ENCODE results near the gene CDH20. TPM values are rescaled to one million over a fixed set of nuclear protein-coding genes. Genes with fewer than 3 reads are reported as not detected.

CDH20 gene
- total and polyA plus RNA-seq, 4 experiments from 2014 or later: not detected

- H3K36me3 Mint-ChIP-seq: no peaks in the 10 kb centered on the region
- POLR2A ChIA-PET (ENCODE audit: partially characterized antibody): no interaction called here
- no peaks in the 10 kb centered on the region for H3K27me3 Mint-ChIP-seq
- Histone ChIP-seq H3K4me1 (ENCODE audit: insufficient read depth, low read length) (no peaks in the 10 kb centered on the region), H3K27me3 (ENCODE audit: insufficient read depth, low read length) (no peaks in the 10 kb centered on the region), H3K4me3 (ENCODE audit: low read length in 2 of 2) (no peak overlapping the region), H3K27ac (ENCODE audit: low read depth, low read length) (no peak overlapping the region), H3K9me3 (ENCODE audit: control insufficient read depth in 1 of 2, low read length in 2 of 2) (no peaks in the 10 kb centered on the region), H3K36me3 (ENCODE audit: insufficient read depth, low read length) (no peaks in the 10 kb centered on the region)
- CTCF ChIA-PET (ENCODE audit: partially characterized antibody): no interaction called here
- peaks cover 0 to 4% (median 0%) of the 10 kb centered on the region in 8 donors for H3K9me3 Mint-ChIP-seq
- H3K27ac Mint-ChIP-seq: no peak overlapping the region
- H3K4me3 Mint-ChIP-seq: no peak overlapping the region
- DNase-seq: no peak
- H3K4me1 Mint-ChIP-seq: no peaks in the 10 kb centered on the region
- intact Hi-C loops (cut with micrococcal nuclease): no loop called here
Measured at GRCh38 chr18:61398961-61399705, 65.9 kb downstream of the CDH20 start.

- no peaks in the 10 kb centered on the region for H3K36me3 Mint-ChIP-seq
- H3K27ac Mint-ChIP-seq: no peak overlapping the region
Measured at GRCh38 chr18:61400016-61400635, 66.9 kb downstream of the CDH20 start.

GRCh38 chr18:61400716-61401115 is 67.5 kb downstream of the CDH20 start:
- no peaks in the 10 kb centered on the region for H3K27me3 Mint-ChIP-seq
- H3K27ac ChIP-seq (ENCODE audit: low read depth, low read length): no peak overlapping the region
- H3K9me3 Mint-ChIP-seq: peaks cover 0 to 3% (median 0%) of the 10 kb centered on the region in 8 donors
- CTCF ChIA-PET (ENCODE audit: partially characterized antibody): no interaction called here
- no peak overlapping the region for H3K4me3 Mint-ChIP-seq
- DNase-seq: no peak
- no peaks in the 10 kb centered on the region for H3K27me3 ChIP-seq (ENCODE audit: insufficient read depth, low read length)
- no peak overlapping the region for H3K4me3 ChIP-seq (ENCODE audit: low read length in 2 of 2)
- no peaks in the 10 kb centered on the region for H3K36me3 ChIP-seq (ENCODE audit: insufficient read depth, low read length)
- POLR2A ChIA-PET (ENCODE audit: partially characterized antibody): no interaction called here
- H3K4me1 Mint-ChIP-seq: no peaks in the 10 kb centered on the region
- H3K9me3 ChIP-seq (ENCODE audit: control insufficient read depth in 1 of 2, low read length in 2 of 2): no peaks in the 10 kb centered on the region
- no peak overlapping the region for H3K27ac Mint-ChIP-seq
- H3K4me1 ChIP-seq (ENCODE audit: insufficient read depth, low read length): no peaks in the 10 kb centered on the region
- no peaks in the 10 kb centered on the region for H3K36me3 Mint-ChIP-seq
- intact Hi-C loops (cut with micrococcal nuclease): no loop called here

More at GRCh38 chr18:61400016-61400635, 66.9 kb downstream of the CDH20 start:
- Histone ChIP-seq H3K4me3 (ENCODE audit: low read length in 2 of 2) (no peak overlapping the region), H3K9me3 (ENCODE audit: control insufficient read depth in 1 of 2, low read length in 2 of 2) (no peaks in the 10 kb centered on the region), H3K36me3 (ENCODE audit: insufficient read depth, low read length) (no peaks in the 10 kb centered on the region), H3K27me3 (ENCODE audit: insufficient read depth, low read length) (no peaks in the 10 kb centered on the region), H3K27ac (ENCODE audit: low read depth, low read length) (no peak overlapping the region), H3K4me1 (ENCODE audit: insufficient read depth, low read length) (no peaks in the 10 kb centered on the region)
- no peaks in the 10 kb centered on the region for H3K4me1 Mint-ChIP-seq
- DNase-seq: no peak
- POLR2A ChIA-PET (ENCODE audit: partially characterized antibody): no interaction called here
- peaks cover 0 to 3% (median 0%) of the 10 kb centered on the region in 8 donors for H3K9me3 Mint-ChIP-seq
- H3K4me3 Mint-ChIP-seq: no peak overlapping the region
- intact Hi-C loops (cut with micrococcal nuclease): no loop called here
- no peaks in the 10 kb centered on the region for H3K27me3 Mint-ChIP-seq
- CTCF ChIA-PET (ENCODE audit: partially characterized antibody): no interaction called here

GRCh38 chr18:61402726-61403125 is 69.5 kb downstream of the CDH20 start:
- H3K9me3 Mint-ChIP-seq: peaks cover 0 to 3% (median 0%) of the 10 kb centered on the region in 8 donors
- H3K27me3 Mint-ChIP-seq: peaks cover 0 to 1% of the 10 kb centered on the region in 2 donors
- H3K4me1 ChIP-seq (ENCODE audit: insufficient read depth, low read length): no peaks in the 10 kb centered on the region
- H3K36me3 Mint-ChIP-seq: no peaks in the 10 kb centered on the region
- intact Hi-C loops (cut with micrococcal nuclease): no loop called here
- ChIA-PET POLR2A (ENCODE audit: partially characterized antibody) (no interaction called here), CTCF (ENCODE audit: partially characterized antibody) (no interaction called here)
- no peaks in the 10 kb centered on the region for H3K36me3 ChIP-seq (ENCODE audit: insufficient read depth, low read length)
- H3K27me3 ChIP-seq (ENCODE audit: insufficient read depth, low read length): no peaks in the 10 kb centered on the region
- no peak overlapping the region for H3K4me3 Mint-ChIP-seq
- no peak overlapping the region for H3K4me3 ChIP-seq (ENCODE audit: low read length in 2 of 2)
- no peaks in the 10 kb centered on the region for H3K4me1 Mint-ChIP-seq
- H3K27ac ChIP-seq (ENCODE audit: low read depth, low read length): no peak overlapping the region
- H3K9me3 ChIP-seq (ENCODE audit: control insufficient read depth in 1 of 2, low read length in 2 of 2): no peaks in the 10 kb centered on the region
- H3K27ac Mint-ChIP-seq: no peak overlapping the region
- no peak for DNase-seq

- H3K4me3 Mint-ChIP-seq: no peak overlapping the region
- H3K4me3 ChIP-seq (ENCODE audit: low read length in 2 of 2): no peak overlapping the region
- intact Hi-C loops (cut with micrococcal nuclease): no loop called here
- H3K4me1 ChIP-seq (ENCODE audit: insufficient read depth, low read length): no peaks in the 10 kb centered on the region
- peaks cover 0 to under 1% (median 0%) of the 10 kb centered on the region in 8 donors for H3K9me3 Mint-ChIP-seq
- H3K9me3 ChIP-seq (ENCODE audit: control insufficient read depth in 1 of 2, low read length in 2 of 2): no peaks in the 10 kb centered on the region
- no peak for DNase-seq
- H3K27ac ChIP-seq (ENCODE audit: low read depth, low read length): no peak overlapping the region
- no peaks in the 10 kb centered on the region for H3K27me3 Mint-ChIP-seq
- CTCF ChIA-PET (ENCODE audit: partially characterized antibody): no interaction called here
- no peaks in the 10 kb centered on the region for H3K4me1 Mint-ChIP-seq
- no peaks in the 10 kb centered on the region for H3K36me3 ChIP-seq (ENCODE audit: insufficient read depth, low read length)
- no peaks in the 10 kb centered on the region for H3K27me3 ChIP-seq (ENCODE audit: insufficient read depth, low read length)
- POLR2A ChIA-PET (ENCODE audit: partially characterized antibody): no interaction called here
- H3K36me3 Mint-ChIP-seq: no peaks in the 10 kb centered on the region
- H3K27ac Mint-ChIP-seq: no peak overlapping the region
Measured at GRCh38 chr18:61413396-61413795, 80.2 kb downstream of the CDH20 start.

GRCh38 chr18:61414086-61414485 is 80.9 kb downstream of the CDH20 start:
- Histone ChIP-seq H3K4me3 (ENCODE audit: low read length in 2 of 2) (no peak overlapping the region), H3K27me3 (ENCODE audit: insufficient read depth, low read length) (no peaks in the 10 kb centered on the region), H3K4me1 (ENCODE audit: insufficient read depth, low read length) (no peaks in the 10 kb centered on the region), H3K9me3 (ENCODE audit: control insufficient read depth in 1 of 2, low read length in 2 of 2) (no peaks in the 10 kb centered on the region), H3K36me3 (ENCODE audit: insufficient read depth, low read length) (no peaks in the 10 kb centered on the region), H3K27ac (ENCODE audit: low read depth, low read length) (no peak overlapping the region)
- Mint-ChIP-seq H3K36me3 (no peaks in the 10 kb centered on the region), H3K4me1 (no peaks in the 10 kb centered on the region), H3K27ac (no peak overlapping the region), H3K27me3 (no peaks in the 10 kb centered on the region), H3K9me3 (no peaks in the 10 kb centered on the region), H3K4me3 (no peak overlapping the region)
- POLR2A ChIA-PET (ENCODE audit: partially characterized antibody): no interaction called here
- intact Hi-C loops (cut with micrococcal nuclease): no loop called here
- CTCF ChIA-PET (ENCODE audit: partially characterized antibody): no interaction called here
- DNase-seq: no peak

- no peaks in the 10 kb centered on the region for H3K9me3 Mint-ChIP-seq
- H3K9me3 ChIP-seq (ENCODE audit: control insufficient read depth in 1 of 2, low read length in 2 of 2): no peaks in the 10 kb centered on the region
- no peak overlapping the region for H3K27ac Mint-ChIP-seq
- ChIA-PET CTCF (ENCODE audit: partially characterized antibody) (no interaction called here), POLR2A (ENCODE audit: partially characterized antibody) (no interaction called here)
- no peak overlapping the region for H3K4me3 Mint-ChIP-seq
- no peaks in the 10 kb centered on the region for H3K4me1 ChIP-seq (ENCODE audit: insufficient read depth, low read length)
- no peak for DNase-seq
- H3K27me3 Mint-ChIP-seq: no peaks in the 10 kb centered on the region
- no peak overlapping the region for H3K27ac ChIP-seq (ENCODE audit: low read depth, low read length)
- H3K27me3 ChIP-seq (ENCODE audit: insufficient read depth, low read length): no peaks in the 10 kb centered on the region
- intact Hi-C loops (cut with micrococcal nuclease): no loop called here
- no peaks in the 10 kb centered on the region for H3K36me3 ChIP-seq (ENCODE audit: insufficient read depth, low read length)
- H3K4me3 ChIP-seq (ENCODE audit: low read length in 2 of 2): no peak overlapping the region
- no peaks in the 10 kb centered on the region for H3K36me3 Mint-ChIP-seq
- no peaks in the 10 kb centered on the region for H3K4me1 Mint-ChIP-seq
Measured at GRCh38 chr18:61419763-61420162, 86.5 kb downstream of the CDH20 start.
